GM06990 (cell line): ENCODE data around the gene RNF125.

Source experiments
- DNase-seq: peaks from one replicate; pipeline ENCODE4 v3.0.0-alpha.2; 2011; ENCODE audit not compliant: insufficient read length; ENCODE audit errors: extremely low read depth
- H3K27me3 ChIP-seq: replicated peaks from 2 replicates; pipeline ENCODE4 v1.6.0; 2011; ENCODE audit warnings: low read length; ENCODE audit not compliant: control insufficient read depth, insufficient read depth
- H3K36me3 ChIP-seq: 2 replicates; pipeline ENCODE4 v1.5.1; 2011; ENCODE audit warnings: low read length; ENCODE audit not compliant: control insufficient read depth, insufficient read depth
- H3K4me3 ChIP-seq: replicated peaks from 2 replicates; pipeline ENCODE4 v1.5.1; 2011; ENCODE audit warnings: low read depth, mild to moderate bottlenecking, control low read depth, low read length
- TF ChIP-seq, protein P1 (sequence below): IDR thresholded peaks from 2 replicates; pipeline ENCODE4 v1.5.1; 2011; ENCODE audit warnings: low read length, control low read depth, mild to moderate bottlenecking, inconsistent platforms; ENCODE audit not compliant: insufficient read depth, poor library complexity, severe bottlenecking

Gene RNF125

DNA sequence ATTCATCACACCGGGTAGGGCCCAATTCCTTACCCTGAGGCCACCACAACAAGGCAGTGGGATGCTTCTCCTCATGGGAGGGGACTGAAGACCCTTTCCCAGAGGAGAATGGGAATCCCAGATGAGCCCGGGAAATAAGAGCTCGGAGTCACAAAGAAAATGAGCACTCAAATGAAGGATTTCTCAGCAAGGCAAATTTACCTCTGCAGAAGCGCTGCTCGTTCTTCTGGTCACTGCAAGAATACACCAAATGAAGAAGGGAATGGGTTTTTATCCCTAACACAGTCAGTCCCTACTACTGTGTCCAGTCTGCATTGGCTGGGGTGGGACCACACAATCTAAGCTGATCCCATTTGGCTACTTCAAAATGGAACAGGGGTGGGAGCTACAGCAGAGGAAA, 40.0 kb upstream of the RNF125 start:
- Histone ChIP-seq H3K27me3 (no peaks in the 10 kb centered on the region), H3K4me3 (no peak overlapping the region), H3K36me3 (no peaks in the 10 kb centered on the region)
- TF ChIP-seq, protein P1, sequence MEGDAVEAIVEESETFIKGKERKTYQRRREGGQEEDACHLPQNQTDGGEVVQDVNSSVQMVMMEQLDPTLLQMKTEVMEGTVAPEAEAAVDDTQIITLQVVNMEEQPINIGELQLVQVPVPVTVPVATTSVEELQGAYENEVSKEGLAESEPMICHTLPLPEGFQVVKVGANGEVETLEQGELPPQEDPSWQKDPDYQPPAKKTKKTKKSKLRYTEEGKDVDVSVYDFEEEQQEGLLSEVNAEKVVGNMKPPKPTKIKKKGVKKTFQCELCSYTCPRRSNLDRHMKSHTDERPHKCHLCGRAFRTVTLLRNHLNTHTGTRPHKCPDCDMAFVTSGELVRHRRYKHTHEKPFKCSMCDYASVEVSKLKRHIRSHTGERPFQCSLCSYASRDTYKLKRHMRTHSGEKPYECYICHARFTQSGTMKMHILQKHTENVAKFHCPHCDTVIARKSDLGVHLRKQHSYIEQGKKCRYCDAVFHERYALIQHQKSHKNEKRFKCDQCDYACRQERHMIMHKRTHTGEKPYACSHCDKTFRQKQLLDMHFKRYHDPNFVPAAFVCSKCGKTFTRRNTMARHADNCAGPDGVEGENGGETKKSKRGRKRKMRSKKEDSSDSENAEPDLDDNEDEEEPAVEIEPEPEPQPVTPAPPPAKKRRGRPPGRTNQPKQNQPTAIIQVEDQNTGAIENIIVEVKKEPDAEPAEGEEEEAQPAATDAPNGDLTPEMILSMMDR: no peak
- no peak for DNase-seq

DNA sequence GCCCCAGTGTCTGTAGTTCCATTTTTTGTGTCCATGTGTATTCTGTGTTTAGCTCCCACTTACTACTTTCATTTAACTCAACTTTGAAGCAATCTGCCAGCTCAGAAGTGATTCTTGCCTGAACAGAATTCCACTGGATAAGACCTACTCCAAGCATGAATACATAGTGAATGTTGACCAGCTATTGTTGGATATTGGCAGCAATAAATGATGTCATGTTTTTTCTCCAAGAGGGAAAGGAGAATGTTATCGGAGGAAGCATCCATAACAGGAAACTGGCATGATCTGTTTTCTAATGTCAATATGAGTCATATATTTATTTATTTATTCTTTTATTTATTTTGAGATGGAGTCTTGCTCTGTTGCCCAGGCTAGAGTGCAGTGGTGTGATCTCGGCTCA, 38.9 kb upstream of the RNF125 start:
- TF ChIP-seq, protein P1: no peak
- no peak overlapping the region for H3K4me3 ChIP-seq
- H3K27me3 ChIP-seq: no peaks in the 10 kb centered on the region
- no peak for DNase-seq
- no peaks in the 10 kb centered on the region for H3K36me3 ChIP-seq

DNA sequence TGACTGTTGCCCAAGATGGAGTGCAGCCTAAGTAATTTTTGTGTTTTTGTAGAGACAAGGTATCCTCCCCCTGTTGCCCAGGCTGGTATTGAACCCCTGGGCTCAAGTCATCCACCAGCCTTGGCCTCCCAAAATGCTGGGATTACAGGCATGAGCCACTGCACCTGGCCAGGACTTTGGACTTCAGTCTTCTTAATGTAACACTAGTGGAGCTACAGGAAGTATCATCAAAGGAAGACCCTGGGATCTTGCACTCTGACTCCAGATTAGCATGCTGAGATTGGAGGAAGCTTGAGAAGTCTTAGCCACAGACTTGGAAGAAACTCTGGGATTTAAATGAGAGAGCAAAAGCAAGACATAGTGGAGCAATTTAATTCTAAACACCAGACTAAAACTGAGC, 37.8 kb upstream of the RNF125 start:
- no peak for DNase-seq
- no peaks in the 10 kb centered on the region for H3K36me3 ChIP-seq
- TF ChIP-seq, protein P1: no peak
- no peak overlapping the region for H3K4me3 ChIP-seq
- no peaks in the 10 kb centered on the region for H3K27me3 ChIP-seq

DNA sequence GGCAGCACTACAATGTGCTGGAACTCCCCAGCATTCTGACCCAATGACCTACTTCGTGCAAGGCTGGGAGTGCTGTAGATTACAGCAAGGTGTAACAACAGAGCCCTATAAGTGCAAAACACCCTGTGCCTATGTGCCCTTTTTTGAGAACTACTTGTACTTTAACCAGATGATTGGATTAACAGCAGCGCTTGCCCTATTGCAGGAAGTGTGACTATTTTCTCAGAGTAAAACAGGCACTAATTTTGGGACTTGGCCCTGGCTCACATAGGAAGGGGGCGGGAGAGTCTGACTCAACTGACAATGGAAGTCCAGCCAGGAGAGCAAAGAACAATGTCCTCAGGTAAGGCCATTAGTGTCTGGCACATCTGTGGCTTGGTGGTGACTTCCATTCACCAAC, 35.6 kb upstream of the RNF125 start:
- TF ChIP-seq, protein P1: no peak
- Histone ChIP-seq H3K4me3 (no peak overlapping the region), H3K27me3 (no peaks in the 10 kb centered on the region), H3K36me3 (no peaks in the 10 kb centered on the region)
- no peak for DNase-seq

DNA sequence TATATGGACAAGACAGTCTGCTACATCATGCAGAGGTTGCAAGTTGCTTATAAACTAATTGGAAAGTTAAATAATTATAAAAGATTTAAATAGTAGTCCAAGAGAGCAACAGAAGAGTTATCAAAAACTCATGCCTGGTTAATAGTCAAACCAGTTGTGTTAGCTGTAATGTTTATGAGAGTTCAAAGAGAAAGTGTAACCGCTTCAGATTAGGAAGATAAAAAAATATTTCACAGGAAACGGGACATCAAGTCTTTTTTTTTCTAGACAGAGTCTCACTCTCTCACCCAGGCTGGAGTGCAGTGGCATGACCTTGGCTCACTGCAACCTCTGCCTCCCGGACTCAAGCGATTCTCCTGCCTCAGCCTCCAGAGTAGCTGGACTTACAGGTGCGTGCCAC, 34.6 kb upstream of the RNF125 start:
- H3K4me3 ChIP-seq: no peak overlapping the region
- DNase-seq: no peak
- no peaks in the 10 kb centered on the region for H3K36me3 ChIP-seq
- H3K27me3 ChIP-seq: no peaks in the 10 kb centered on the region
- TF ChIP-seq, protein P1: no peak

DNA sequence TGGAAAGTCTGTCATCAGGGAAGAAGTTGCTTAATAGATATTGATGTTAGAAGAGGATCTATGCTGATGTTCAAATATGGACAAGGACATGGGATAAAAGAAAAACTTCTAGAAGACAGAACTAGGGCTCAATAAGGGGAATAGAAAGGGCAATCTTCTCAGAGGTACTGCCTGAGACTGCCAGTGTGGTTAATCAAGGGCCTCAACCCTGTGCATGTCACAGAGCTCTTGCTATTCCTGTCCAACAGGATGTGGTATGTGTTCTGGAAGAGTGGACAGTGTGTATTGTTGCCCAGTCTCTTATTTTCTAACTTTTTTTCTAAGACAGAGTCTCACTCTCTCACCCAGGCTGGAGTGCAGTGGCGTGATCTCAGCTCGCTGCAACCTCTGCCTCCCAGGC, 27.8 kb upstream of the RNF125 start:
- TF ChIP-seq, protein P1: no peak
- Histone ChIP-seq H3K4me3 (no peak overlapping the region), H3K27me3 (no peaks in the 10 kb centered on the region), H3K36me3 (no peaks in the 10 kb centered on the region)
- DNase-seq: peak; percentile 39
